GM21526 (cell line): Measurements from ENCODE around the gene NHLH1.

Source experiments
- ATAC-seq: cut with Tn5 transposase; IDR thresholded peaks from one replicate; pipeline ENCODE4 v1.9.1; 2021; ENCODE audit warnings: moderate library complexity; ENCODE audit not compliant: unreplicated experiment, low FRiP score

Gene NHLH1

GRCh38 chr1:160407839-160408801 is 41.2 kb downstream of the NHLH1 start:
- ATAC-seq, result no peak

- ATAC-seq, result no peak
Observed at GRCh38 chr1:160408864-160409263, 42.0 kb downstream of the NHLH1 start.

DNA sequence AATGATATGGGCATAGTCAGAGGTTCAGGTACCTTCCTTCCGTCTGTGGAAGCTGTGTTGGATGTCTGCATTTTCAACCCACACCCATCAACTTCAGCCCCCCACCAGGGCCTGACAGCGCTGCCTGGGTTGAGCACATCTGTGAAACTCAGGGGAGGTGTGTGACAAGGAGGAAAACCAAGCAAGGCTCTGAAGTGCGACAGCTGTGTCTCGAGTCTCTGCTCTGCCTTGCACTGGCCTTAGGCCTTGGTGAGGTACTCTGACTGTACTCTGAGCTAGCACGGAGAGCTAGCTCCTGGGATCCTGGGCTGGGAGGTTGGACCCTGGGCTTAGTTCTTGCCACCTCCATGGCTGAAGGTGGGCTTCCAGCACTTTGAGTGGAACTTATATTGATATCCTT is 42.6 kb downstream of the NHLH1 start:
- ATAC-seq, result no peak

DNA sequence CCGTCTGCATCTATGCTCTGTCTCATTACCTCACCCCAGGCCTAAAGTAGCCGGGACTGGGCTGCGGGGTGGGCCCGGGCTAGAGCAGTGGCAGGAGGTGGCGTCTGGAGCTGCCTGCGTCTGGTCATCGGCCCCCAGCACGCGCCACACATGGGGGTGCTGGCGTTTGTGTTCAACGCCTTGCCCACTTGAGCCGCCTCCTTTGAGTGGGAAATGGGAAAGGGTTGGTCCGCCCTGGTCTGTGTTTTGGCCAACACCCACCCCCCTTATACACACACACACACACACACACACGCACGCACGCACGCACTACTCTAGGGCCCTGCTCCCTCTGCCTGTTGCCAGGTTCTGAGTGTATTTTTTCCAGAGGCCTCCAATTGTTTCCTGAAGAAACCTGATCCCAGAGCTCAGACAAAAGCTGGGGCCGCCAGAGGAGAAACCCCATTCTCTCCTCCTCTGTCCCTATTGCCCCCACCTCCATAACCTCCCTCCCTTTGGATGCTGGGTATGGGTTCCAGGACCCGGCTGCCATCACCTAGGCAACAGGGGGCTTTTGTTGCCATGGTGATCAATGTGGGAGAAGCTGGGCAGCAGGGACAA is 43.6 kb downstream of the NHLH1 start:
- no peak for ATAC-seq

DNA sequence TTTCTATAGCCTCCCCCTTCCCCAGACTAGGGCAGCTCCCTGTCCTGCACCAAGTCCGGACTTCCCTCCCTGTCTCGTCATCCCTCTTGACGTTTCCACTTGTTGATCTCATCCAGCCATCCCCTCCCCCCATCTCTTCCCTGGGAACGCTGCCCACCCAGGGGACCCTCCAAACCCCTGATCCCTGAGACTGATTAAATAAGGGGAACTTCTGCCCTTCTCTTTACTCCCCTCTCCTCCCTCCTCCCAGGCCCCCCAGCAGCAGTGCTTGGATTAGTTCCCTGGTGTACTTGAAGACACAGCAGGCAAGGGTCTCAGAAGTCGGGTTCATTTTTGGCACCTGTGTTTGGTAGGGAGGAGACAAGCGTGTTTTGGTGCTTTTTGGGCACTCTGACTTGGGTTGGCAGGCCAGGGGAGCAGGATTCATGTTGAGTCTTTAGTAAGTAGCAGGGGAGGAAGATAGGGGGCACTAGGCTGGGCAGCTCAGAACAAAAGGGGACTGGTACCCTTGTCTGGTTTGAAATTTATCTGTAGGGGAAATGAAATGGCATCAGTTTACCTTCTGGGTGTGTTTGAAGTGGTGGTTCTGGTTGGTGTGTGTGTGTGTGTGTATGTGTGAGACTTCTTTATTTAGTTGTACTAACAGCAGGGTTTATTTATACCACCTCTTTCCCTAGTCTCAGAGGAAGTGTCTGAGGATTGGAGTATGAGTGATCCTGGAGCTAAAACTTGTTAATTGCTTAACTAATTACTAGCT is 44.6 kb downstream of the NHLH1 start:
- no peak for ATAC-seq

- ATAC-seq, result no peak
Observed at GRCh38 chr1:160412028-160412362, 45.1 kb downstream of the NHLH1 start.

DNA sequence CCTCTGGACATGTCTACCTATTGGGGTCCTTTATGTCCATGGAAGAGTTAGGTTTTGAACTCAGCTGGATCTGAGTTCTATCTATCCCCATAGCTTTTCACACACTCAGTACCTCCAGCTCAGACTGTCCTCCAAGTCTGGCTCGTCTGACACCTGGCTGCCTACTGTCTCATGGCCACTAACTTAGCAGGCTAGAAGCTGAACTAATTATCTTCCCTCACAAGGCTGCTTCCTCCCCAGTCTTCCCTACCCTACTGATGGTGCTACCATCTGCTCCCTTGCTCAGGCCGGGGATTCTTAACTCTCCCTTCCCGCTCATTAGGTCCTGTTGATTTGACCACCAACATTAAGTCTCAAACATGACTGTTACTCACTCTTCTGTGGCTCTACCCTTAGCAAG is 46.8 kb downstream of the NHLH1 start:
- no peak for ATAC-seq

- ATAC-seq, result no peak
Observed at GRCh38 chr1:160414881-160415280, 48.0 kb downstream of the NHLH1 start.

DNA sequence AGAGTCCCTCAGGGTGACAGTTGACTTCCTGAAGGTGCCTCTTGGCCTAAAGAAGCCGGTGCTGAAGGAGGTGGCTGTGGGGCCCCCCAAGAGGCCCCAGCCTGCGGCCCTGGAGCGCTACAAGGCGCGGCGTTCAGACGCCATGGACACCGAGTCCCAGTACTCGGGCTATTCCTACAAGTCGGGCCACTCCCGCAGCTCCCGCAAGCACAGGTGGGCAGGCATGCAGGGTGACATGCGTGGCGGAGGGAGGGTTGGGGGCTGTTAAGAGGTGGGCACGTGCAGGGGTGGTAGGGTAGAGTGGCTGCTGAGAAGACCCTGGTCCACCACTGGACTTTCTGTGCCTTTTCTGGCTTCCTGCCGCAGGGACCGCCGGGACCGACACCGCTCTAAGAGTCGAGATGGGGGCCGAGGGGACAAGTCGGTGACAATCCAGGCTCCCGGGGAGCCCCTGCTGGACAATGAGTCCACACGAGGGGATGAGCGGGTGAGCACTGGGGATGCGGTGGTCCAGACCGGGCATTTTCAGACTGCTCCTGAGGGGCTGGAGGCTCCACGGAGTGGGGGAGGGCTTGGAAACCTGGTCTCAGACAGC is 48.9 kb downstream of the NHLH1 start:
- ATAC-seq, result no peak

GRCh38 chr1:160416369-160416768 is 49.5 kb downstream of the NHLH1 start:
- no peak for ATAC-seq

DNA sequence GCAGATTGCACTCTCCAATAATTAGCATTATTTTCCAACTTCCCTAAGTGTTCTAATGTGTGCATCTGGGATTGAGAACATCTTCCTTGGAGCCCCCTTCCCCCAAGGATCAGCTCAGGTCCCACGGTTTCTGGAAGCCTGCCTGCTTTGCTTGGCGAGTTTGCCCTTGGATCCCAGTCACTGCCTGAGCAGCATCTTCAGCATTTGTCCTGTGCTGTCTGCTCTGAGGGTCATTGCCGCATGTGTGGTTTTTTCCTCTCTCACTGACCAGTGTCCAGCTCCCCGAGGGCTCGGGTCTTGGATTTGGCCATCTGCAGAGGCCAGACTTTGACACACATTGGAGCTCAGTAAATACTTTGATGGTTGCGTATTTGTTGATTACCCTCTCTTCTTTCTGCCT is 51.6 kb downstream of the NHLH1 start:
- no peak for ATAC-seq

GRCh38 chr1:160419150-160419837 is 52.4 kb downstream of the NHLH1 start:
- ATAC-seq, result no peak

- no peak for ATAC-seq
Observed at GRCh38 chr1:160419838-160420169, 52.9 kb downstream of the NHLH1 start.

DNA sequence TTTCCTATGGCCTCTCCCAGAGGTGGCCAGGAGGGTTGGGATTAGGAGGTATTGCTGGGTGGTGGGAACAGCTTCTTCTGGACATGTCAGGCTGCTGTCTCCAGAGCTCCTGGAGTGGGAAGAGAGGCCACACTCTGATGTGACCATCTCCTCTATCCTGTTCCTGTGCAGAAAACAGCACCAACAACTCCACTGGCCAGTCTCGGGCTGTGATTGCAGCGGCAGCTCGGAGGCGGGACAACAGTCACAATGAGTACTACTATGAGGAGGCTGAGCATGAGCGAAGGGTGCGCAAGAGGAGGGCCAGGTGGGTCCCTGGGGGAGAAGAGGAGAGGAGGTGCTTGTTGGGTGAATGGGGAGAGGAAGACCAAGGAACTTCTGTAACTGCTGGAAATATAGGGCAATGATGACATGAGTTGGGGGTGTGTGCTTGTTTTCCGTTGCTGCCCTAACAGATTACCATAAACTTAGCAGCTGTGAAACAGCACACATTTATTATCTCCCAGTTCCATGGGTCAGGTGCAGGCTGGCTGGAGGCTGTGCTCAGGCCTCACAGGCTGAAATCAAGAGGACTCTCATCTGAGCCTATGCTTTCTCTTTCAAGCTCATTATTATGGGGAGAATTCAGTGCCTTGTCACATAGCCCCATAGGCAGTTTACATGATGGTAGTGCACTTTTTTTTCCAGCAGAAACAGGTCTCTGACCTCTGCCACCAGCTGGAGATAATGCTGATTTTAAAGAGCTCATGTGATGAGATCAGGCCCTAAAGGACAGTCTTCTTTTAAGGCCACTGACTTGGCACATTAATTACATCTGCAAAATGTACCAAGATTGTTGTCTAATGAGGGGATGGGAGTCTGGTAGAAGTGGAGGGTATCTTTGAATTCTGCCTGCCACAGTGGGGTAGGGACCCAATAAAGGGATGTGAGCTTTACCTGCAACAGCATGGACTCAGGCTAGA is 54.3 kb downstream of the NHLH1 start:
- no peak for ATAC-seq

- no peak for ATAC-seq
Observed at GRCh38 chr1:160421881-160422280, 55.0 kb downstream of the NHLH1 start.
